Coronary artery (tissue), 2 donors: ENCODE measurements around the gene GCNT2.

Experiments used
- DNase-seq: peaks from one replicate; pipeline ENCODE4 v3.0.0-alpha.2; 2017; ENCODE audit warnings: low spot score
- H3K27ac ChIP-seq, 2 donors: fragments of 200-600 bp; sonication (generic); one replicate each; pipeline ENCODE4 v1.5.1; 2016 to 2019
- H3K4me3 ChIP-seq: fragments of 200-600 bp; sonication (generic); 2 replicates; pipeline ENCODE4 v1.5.1; 2016; ENCODE audit warnings: mild to moderate bottlenecking, moderate library complexity
- TF ChIP-seq, protein P1 (sequence below): fragments of 200-600 bp; sonication (generic); IDR thresholded peaks from one replicate; pipeline ENCODE4 v1.5.1; 2019; ENCODE audit warnings: antibody characterized with exemption

GCNT2 gene

GRCh38 chr6:10547809-10548208, 26.7 kb downstream of the GCNT2 start:
- Histone ChIP-seq H3K4me3 (no peak overlapping the region), H3K27ac (no peak overlapping the region)
- no peak for DNase-seq
- TF ChIP-seq, protein P1, sequence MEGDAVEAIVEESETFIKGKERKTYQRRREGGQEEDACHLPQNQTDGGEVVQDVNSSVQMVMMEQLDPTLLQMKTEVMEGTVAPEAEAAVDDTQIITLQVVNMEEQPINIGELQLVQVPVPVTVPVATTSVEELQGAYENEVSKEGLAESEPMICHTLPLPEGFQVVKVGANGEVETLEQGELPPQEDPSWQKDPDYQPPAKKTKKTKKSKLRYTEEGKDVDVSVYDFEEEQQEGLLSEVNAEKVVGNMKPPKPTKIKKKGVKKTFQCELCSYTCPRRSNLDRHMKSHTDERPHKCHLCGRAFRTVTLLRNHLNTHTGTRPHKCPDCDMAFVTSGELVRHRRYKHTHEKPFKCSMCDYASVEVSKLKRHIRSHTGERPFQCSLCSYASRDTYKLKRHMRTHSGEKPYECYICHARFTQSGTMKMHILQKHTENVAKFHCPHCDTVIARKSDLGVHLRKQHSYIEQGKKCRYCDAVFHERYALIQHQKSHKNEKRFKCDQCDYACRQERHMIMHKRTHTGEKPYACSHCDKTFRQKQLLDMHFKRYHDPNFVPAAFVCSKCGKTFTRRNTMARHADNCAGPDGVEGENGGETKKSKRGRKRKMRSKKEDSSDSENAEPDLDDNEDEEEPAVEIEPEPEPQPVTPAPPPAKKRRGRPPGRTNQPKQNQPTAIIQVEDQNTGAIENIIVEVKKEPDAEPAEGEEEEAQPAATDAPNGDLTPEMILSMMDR, result no peak

DNA sequence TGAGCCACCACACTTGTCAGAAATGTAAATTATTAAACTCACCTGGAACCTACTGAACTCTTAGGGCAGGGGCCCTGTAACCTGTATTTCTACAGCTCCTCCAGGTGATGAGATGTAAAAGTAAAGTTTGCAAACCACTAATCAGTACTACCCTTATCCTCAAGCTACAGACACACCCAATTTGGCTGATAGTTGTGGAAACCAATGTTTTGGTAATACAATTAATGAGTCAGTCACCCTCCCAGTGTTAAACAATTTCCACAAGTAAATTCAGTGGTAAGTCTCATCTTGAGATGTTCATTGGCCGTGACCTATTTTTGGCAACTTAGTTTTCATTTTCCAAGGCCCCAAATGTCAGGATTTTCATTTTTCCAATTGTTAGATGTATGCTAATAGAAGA, 29.6 kb downstream of the GCNT2 start:
- no peak overlapping the region for H3K4me3 ChIP-seq
- no peak overlapping the region for H3K27ac ChIP-seq
- TF ChIP-seq, protein P1, result no peak
- no peak for DNase-seq

GRCh38 chr6:10552270-10552810, 31.2 kb downstream of the GCNT2 start:
- DNase-seq, result no peak
- TF ChIP-seq, protein P1, result no peak
- no peak overlapping the region for H3K4me3 ChIP-seq
- no peak overlapping the region for H3K27ac ChIP-seq

DNA sequence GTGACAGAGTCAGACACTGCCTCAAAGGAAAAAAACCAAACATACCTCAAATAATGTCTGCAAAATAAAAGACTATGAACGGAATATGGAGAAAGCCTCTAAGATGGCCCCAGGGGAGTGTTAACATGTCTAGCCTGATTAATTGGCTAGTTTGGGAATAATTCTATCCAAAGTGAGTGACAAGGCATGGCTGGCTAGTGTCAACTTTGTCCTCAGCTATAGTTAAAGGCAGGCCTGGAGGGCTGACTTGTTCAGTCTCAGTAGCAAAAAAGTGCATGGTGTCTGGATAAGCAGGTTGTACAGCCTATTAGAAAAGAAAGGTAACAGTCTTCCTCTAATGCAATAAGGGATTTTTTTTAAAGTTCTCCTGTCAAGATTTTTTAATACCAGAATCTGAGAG, 32.7 kb downstream of the GCNT2 start:
- H3K27ac ChIP-seq, result no peak overlapping the region
- DNase-seq, result no peak
- TF ChIP-seq, protein P1, result no peak
- H3K4me3 ChIP-seq, result no peak overlapping the region

DNA sequence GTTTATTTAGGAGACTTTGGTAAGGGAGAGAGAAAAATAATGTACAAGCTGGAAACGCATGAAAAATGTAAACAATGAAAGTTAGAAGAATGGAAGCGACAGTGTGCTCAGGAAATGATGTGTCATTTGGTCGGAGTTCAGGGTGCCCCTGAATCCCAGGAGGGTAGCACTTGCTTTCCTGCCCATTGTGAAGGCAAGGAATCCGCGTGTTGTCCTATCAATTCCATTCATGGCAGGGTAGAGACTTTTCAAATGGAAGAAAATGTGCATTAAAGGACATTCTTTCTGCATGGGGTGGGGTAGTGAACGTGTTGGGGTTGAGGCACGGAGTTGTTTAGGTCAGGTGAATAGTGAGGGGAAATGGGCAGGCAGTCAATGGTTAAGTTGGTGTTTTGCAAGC, 33.7 kb downstream of the GCNT2 start:
- Histone ChIP-seq H3K4me3 (no peak overlapping the region), H3K27ac (no peak overlapping the region)
- TF ChIP-seq, protein P1, result no peak
- DNase-seq, result no peak

DNA sequence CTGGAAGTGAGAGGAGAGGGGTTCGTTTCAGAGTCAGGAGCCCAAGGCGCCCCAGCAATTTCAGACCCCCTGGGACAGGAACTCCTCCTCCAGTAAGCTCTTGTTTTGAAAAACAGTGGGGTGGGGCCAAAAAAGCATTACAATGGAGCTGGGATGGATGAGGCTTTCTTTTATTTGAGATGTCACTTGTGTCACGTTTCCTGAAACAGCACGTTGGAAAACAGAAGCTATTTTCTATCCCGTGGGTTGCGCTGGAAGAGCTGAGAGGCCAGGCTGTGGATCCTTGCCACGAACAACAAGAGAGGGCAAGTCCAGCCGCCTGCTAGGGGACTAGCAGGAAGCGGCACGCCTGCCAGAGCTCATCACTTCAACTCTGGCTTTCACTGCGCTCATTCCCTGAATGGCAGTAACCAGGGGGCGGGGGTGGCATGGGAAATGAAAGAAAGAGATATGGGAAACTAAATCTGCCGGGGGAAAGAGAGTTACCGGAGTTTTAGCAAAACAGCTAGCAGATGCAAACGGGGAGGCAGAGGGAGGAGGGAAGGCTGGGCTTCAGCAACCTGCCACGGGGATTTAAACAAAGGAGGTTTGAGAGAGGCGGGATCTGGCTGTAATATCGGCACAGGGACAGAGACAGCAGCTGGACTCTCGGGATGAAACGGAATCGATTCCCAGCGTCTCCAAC, 34.6 kb downstream of the GCNT2 start:
- Histone ChIP-seq H3K27ac (no peak overlapping the region), H3K4me3 (peak overlapping the region; percentile 64)
- TF ChIP-seq, protein P1, result no peak
- DNase-seq, result no peak

DNA sequence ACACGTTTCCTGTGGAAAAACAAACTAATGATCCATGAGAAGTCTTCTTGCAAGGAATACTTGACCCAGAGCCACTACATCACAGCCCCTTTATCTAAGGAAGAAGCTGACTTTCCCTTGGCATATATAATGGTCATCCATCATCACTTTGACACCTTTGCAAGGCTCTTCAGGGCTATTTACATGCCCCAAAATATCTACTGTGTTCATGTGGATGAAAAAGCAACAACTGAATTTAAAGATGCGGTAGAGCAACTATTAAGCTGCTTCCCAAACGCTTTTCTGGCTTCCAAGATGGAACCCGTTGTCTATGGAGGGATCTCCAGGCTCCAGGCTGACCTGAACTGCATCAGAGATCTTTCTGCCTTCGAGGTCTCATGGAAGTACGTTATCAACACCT, 35.4 kb downstream of the GCNT2 start:
- H3K27ac ChIP-seq, result no peak overlapping the region
- TF ChIP-seq, protein P1, result no peak
- no peak overlapping the region for H3K4me3 ChIP-seq
- no peak for DNase-seq
